IMR-90 (cell line): ENCODE measurements around the gene YKT6. TPM values are rescaled to one million over a fixed set of nuclear protein-coding genes. Genes with fewer than 3 reads are reported as not detected.

Source experiments
- ATAC-seq: fragments of 200-7000 bp; cut with Tn5 transposase; 2 replicates; pipeline ENCODE4 v1.9.1; 2020; ENCODE audit warnings: low read depth, mild to moderate bottlenecking, moderate library complexity
- BruUV-seq: library from RNA; stranded (reverse); fragments of 400-500 nt; replicated peaks from 2 replicates; lab custom pipeline; 2021; lab: Mats Ljungman, UMichigan
- CTCF ChIA-PET: fragments of 300-600 bp; formaldehyde crosslinking; extraction: SDS; loops from one replicate; lab custom pipeline; 2021; ENCODE audit warnings: antibody characterized with exemption; lab: Yijun Ruan, JAX
- POLR2A ChIA-PET: fragments of 300-600 bp; sonication (Branson Sonifier 250); formaldehyde crosslinking; loops from one replicate; lab custom pipeline; 2022; ENCODE audit warnings: antibody characterized with exemption; ENCODE audit not compliant: unreplicated experiment; lab: Charles Lee
- DNase-seq: peaks from one replicate; pipeline ENCODE4 v3.0.0; 2013
- H2AFZ ChIP-seq: replicated peaks from 2 replicates; pipeline ENCODE3; 2013; ENCODE audit warnings: low read length, mild to moderate bottlenecking; ENCODE audit not compliant: poor library complexity
- H2AK5ac ChIP-seq: 2 replicates; pipeline ENCODE4 v1.6.1; 2013; ENCODE audit warnings: low read depth, low read length, inconsistent platforms
- H2AK9ac ChIP-seq: replicated peaks from 2 replicates; pipeline ENCODE3; 2013; ENCODE audit warnings: mild to moderate bottlenecking, low read depth, low read length, moderate library complexity; ENCODE audit not compliant: poor library complexity
- H2BK120ac ChIP-seq: 2 replicates; pipeline ENCODE4 v1.6.1; 2013; ENCODE audit warnings: low read depth, low read length, inconsistent platforms
- H2BK15ac ChIP-seq: 3 replicates; pipeline ENCODE4 v1.6.1; 2013; ENCODE audit warnings: low read depth, low read length, inconsistent platforms
- H2BK20ac ChIP-seq: 2 replicates; pipeline ENCODE4 v1.6.1; 2013; ENCODE audit warnings: low read depth, mild to moderate bottlenecking, inconsistent platforms, low read length, moderate library complexity
- H2BK5ac ChIP-seq: 2 replicates; pipeline ENCODE4 v1.6.1; 2013; ENCODE audit warnings: mild to moderate bottlenecking, low read depth, low read length, inconsistent platforms; ENCODE audit not compliant: poor library complexity, severe bottlenecking
- H3K14ac ChIP-seq: replicated peaks from 2 replicates; pipeline ENCODE4 v1.6.1; 2013; ENCODE audit warnings: low read depth, low read length, inconsistent platforms
- H3K18ac ChIP-seq: 2 replicates; pipeline ENCODE4 v1.6.1; 2013; ENCODE audit warnings: low read depth, low read length, control low read depth
- H3K23ac ChIP-seq: 2 replicates; pipeline ENCODE4 v1.6.1; 2013; ENCODE audit warnings: low read depth, low read length, inconsistent platforms
- H3K27ac ChIP-seq: 2 replicates; pipeline ENCODE4 v1.5.1; 2013; ENCODE audit warnings: mild to moderate bottlenecking, control low read depth, low read length; ENCODE audit not compliant: insufficient read depth
- H3K27me3 ChIP-seq: 2 replicates; pipeline ENCODE4 v1.6.1; 2013; ENCODE audit warnings: low read length; ENCODE audit not compliant: control insufficient read depth, insufficient read depth
- H3K36me3 ChIP-seq: 2 replicates; pipeline ENCODE4 v1.6.1; 2013; ENCODE audit warnings: low read length, mixed read lengths; ENCODE audit not compliant: control insufficient read depth, insufficient read depth
- H3K4ac ChIP-seq: 2 replicates; pipeline ENCODE4 v1.6.1; 2013; ENCODE audit warnings: low read depth, low read length, inconsistent platforms
- H3K4me1 ChIP-seq: 2 replicates; pipeline ENCODE4 v1.6.1; 2013; ENCODE audit warnings: low read length, mixed read lengths; ENCODE audit not compliant: control insufficient read depth, insufficient read depth
- H3K4me2 ChIP-seq: 2 replicates; pipeline ENCODE4 v1.6.1; 2013; ENCODE audit warnings: low read depth, mild to moderate bottlenecking, control low read depth, low read length, moderate library complexity
- H3K4me3 ChIP-seq: 2 replicates; pipeline ENCODE4 v1.5.1; 2013; ENCODE audit warnings: low read depth, mild to moderate bottlenecking, control low read depth, low read length, moderate library complexity; ENCODE audit not compliant: insufficient read depth
- H3K56ac ChIP-seq: 2 replicates; pipeline ENCODE4 v1.6.1; 2013; ENCODE audit warnings: low read length, inconsistent platforms; ENCODE audit not compliant: insufficient read depth; ENCODE audit errors: extremely low read depth
- H3K79me1 ChIP-seq, 2 experiments: 2 replicates each; pipeline ENCODE4 v1.6.1; 2013; ENCODE audit warnings: low read length in 2 of 2, inconsistent platforms in 1 of 2, low read depth in 1 of 2
- H3K9ac ChIP-seq: 2 replicates; pipeline ENCODE4 v1.6.1; 2013; ENCODE audit warnings: low read depth, low read length, control low read depth
- H3K9me1 ChIP-seq: 2 replicates; pipeline ENCODE4 v1.6.1; 2013; ENCODE audit warnings: low read length, inconsistent platforms; ENCODE audit not compliant: insufficient read depth
- H3K9me3 ChIP-seq: 2 replicates; pipeline ENCODE4 v1.6.1; 2013; ENCODE audit warnings: low read length; ENCODE audit not compliant: control insufficient read depth, insufficient read depth
- H4K20me1 ChIP-seq: 2 replicates; pipeline ENCODE4 v1.6.1; 2013; ENCODE audit warnings: low read length, inconsistent platforms; ENCODE audit not compliant: insufficient read depth
- H4K5ac ChIP-seq: 2 replicates; pipeline ENCODE4 v1.6.1; 2013; ENCODE audit warnings: mild to moderate bottlenecking, low read depth, low read length, control low read depth
- H4K8ac ChIP-seq, 2 experiments: 2 replicates each; pipeline ENCODE4 v1.6.1; 2013; ENCODE audit warnings: low read depth in 2 of 2, low read length in 2 of 2, control low read depth in 1 of 2, inconsistent platforms in 1 of 2
- H4K91ac ChIP-seq: 2 replicates; pipeline ENCODE4 v1.6.1; 2013; ENCODE audit warnings: low read depth, low read length, inconsistent platforms; ENCODE audit not compliant: insufficient read depth
- BHLHE40 ChIP-seq: fragments of 150-350 bp; IDR thresholded peaks from 2 replicates; pipeline ENCODE4 v1.6.1; 2016; ENCODE audit warnings: mild to moderate bottlenecking, low read depth, low read length
- CEBPB ChIP-seq: IDR thresholded peaks from 2 replicates; pipeline ENCODE4 v1.6.1; 2012; ENCODE audit warnings: low read depth, low read length, improper control_type of control experiment
- CHD1 ChIP-seq: IDR thresholded peaks from 2 replicates; pipeline ENCODE4 v1.6.1; 2012; ENCODE audit warnings: low read depth, low read length, improper control_type of control experiment
- FOS ChIP-seq: fragments of 150-350 bp; IDR thresholded peaks from 2 replicates; pipeline ENCODE4 v1.6.1; 2016; ENCODE audit warnings: low read depth, low read length
- MAFK ChIP-seq: IDR thresholded peaks from 2 replicates; pipeline ENCODE4 v1.6.1; 2012; ENCODE audit warnings: low read depth, low read length, improper control_type of control experiment
- MAZ ChIP-seq: IDR thresholded peaks from 2 replicates; pipeline ENCODE4 v1.6.1; 2012; ENCODE audit warnings: low read depth, mild to moderate bottlenecking, low read length, improper control_type of control experiment, moderate library complexity, borderline replicate concordance
- NFE2L2 ChIP-seq: fragments of 150-350 bp; IDR thresholded peaks from 2 replicates; pipeline ENCODE4 v1.6.1; 2016; ENCODE audit warnings: low read depth, mild to moderate bottlenecking, low read length
- SMC3 ChIP-seq: fragments of 150-350 bp; IDR thresholded peaks from 2 replicates; pipeline ENCODE4 v1.6.1; 2016; ENCODE audit warnings: low read depth, mild to moderate bottlenecking, antibody characterized with exemption, low read length, moderate library complexity
- WGBS, 2 experiments: methylation state at CpG; one replicate each; pipeline versions ENCODE4 v1.1.5 to v1.1.7; 2013; ENCODE audit warnings: missing lambda C conversion rate in 2 of 2; ENCODE audit not compliant: insufficient read length in 1 of 2; ENCODE audit errors: extremely low coverage in 2 of 2; 5-methylcytosine and 5-hydroxymethylcytosine counted together
- dilution Hi-C: fragments of 300-500 bp; cut with HindIII; formaldehyde crosslinking; loops from one replicate; pipeline ENCODE4 v1.14.3; 2018; ENCODE audit warnings: low sequenced_read_pairs; ENCODE audit not compliant: unreplicated experiment
- in situ Hi-C: fragments of 300-500 bp; cut with MboI; formaldehyde crosslinking; loops from 3 replicates; pipeline ENCODE4 v1.14.3; 2019; ENCODE audit warnings: low sequenced_read_pairs, inconsistent platforms, mixed read lengths
- intact Hi-C: fragments of 100-400 bp; cut with micrococcal nuclease; formaldehyde crosslinking; loops from 2 replicates; pipeline ENCODE4 v1.10.0; 2022
- polyA plus RNA-seq, 3 experiments: library from polyadenylated mRNA; depleted of rRNA; stranded (reverse); fragments of >200 nt; gene quantifications; 2 replicates each; pipeline ENCODE4 v1.2.3, GENCODE V29; 2012; ENCODE audit warnings: low replicate concordance in 1 of 3
- total RNA-seq: library from RNA; depleted of rRNA; stranded (reverse); fragments of >200 nt; gene quantifications from 2 replicates; pipeline ENCODE4 v1.2.3, GENCODE V29; 2012
- TF ChIP-seq, protein P1 (sequence below): fragments of 150-350 bp; IDR thresholded peaks from 2 replicates; pipeline ENCODE4 v1.6.1; 2016; ENCODE audit warnings: low read depth, mild to moderate bottlenecking, low read length, moderate library complexity, borderline replicate concordance
- TF ChIP-seq, protein P2 (sequence below): conservative IDR thresholded peaks from 2 replicates; pipeline ENCODE4 v1.5.1; 2012; ENCODE audit warnings: mild to moderate bottlenecking, low read depth, low read length, improper control_type of control experiment

The YKT6 gene
- total and polyA plus RNA-seq, 2 of the 4 experiments (the other 2 are of a cell fraction) = 115 to 120 TPM

DNA sequence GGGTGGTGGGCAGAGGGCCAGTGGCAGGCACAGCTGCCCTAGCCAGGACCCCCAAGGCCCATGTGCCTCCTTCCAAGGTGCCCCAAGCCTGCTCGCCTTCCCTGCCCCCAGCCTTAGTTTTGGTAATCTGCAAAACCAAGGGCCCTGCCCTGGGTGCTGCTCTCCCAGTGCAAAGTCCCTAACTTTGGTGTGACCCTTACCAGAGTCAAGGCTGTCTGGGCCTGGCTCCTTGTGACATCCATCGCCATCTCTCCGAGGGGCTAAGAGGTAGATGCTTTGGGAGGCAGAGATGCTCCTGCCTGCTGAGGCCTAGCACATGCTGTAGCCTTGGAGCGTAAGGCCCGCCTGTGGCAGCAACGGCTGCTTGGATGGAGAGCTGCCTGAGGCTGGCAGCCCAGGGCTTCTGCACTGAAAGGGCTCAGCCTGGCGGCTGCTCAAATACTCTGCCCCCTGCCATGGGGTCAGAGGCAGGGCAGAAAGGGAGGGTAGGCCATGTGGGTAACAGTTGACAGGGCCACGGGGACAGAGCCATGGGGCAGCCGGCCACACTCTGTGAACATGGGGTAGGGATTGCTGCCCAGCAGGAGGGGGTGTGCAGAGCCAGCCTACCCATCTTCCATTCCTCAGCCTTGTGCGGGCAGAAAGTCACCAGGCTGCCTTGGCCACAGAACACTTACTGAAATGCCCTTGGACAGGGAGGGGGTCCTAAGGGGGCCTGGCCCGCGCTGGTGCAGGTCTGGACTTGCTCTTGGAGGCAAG is 41.7 kb upstream of the YKT6 start:
- Histone ChIP-seq H3K9ac (no peak overlapping the region), H3K9me1 (peaks cover 7% of the 10 kb centered on the region; the same call in 1 of the 2 replicates), H3K56ac (no peak overlapping the region), H3K27ac (no peak overlapping the region), H2BK120ac (no peak overlapping the region), H3K18ac (no peak overlapping the region), H3K79me1 (no peaks in the 10 kb centered on the region), H4K5ac (no peak overlapping the region), H2AK9ac (no peak overlapping the region), H4K8ac (no peak overlapping the region), H3K9me3 (no peaks in the 10 kb centered on the region), H3K4me2 (no peak overlapping the region), H4K20me1 (no peaks in the 10 kb centered on the region), H3K23ac (no peak overlapping the region), H3K4me3 (no peak overlapping the region), H3K4ac (no peak overlapping the region), H2AFZ (peak overlapping the region; percentile 8), H2AK5ac (no peak overlapping the region), H2BK5ac (no peak overlapping the region), H3K36me3 (no peaks in the 10 kb centered on the region), H4K91ac (no peak overlapping the region), H3K4me1 (peaks cover 8% of the 10 kb centered on the region), H3K14ac (no peak overlapping the region), H3K27me3 (peaks cover 6% of the 10 kb centered on the region; the same call in 1 of the 2 replicates), H2BK20ac (no peak overlapping the region), H2BK15ac (no peak overlapping the region)
- ChIA-PET CTCF (no interaction called here), POLR2A (no interaction called here)
- no TSS peak for BruUV-seq
- in situ Hi-C loops = no loop called here
- 88% methylated on average over 5 of the region's 12 CpGs; no CpG with 5 or more reads in 1 of the 2 experiments for WGBS, 2 experiments
- ATAC-seq (no peak), DNase-seq (no peak)
- no peak for TF ChIP-seq MAFK
- no peak for TF ChIP-seq MAZ
- TF ChIP-seq SMC3 = no peak
- no peak for TF ChIP-seq FOS
- TF ChIP-seq CEBPB = no peak
- no peak for TF ChIP-seq CHD1
- TF ChIP-seq, protein P1, sequence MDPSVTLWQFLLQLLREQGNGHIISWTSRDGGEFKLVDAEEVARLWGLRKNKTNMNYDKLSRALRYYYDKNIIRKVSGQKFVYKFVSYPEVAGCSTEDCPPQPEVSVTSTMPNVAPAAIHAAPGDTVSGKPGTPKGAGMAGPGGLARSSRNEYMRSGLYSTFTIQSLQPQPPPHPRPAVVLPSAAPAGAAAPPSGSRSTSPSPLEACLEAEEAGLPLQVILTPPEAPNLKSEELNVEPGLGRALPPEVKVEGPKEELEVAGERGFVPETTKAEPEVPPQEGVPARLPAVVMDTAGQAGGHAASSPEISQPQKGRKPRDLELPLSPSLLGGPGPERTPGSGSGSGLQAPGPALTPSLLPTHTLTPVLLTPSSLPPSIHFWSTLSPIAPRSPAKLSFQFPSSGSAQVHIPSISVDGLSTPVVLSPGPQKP = no peak
- TF ChIP-seq, protein P2, sequence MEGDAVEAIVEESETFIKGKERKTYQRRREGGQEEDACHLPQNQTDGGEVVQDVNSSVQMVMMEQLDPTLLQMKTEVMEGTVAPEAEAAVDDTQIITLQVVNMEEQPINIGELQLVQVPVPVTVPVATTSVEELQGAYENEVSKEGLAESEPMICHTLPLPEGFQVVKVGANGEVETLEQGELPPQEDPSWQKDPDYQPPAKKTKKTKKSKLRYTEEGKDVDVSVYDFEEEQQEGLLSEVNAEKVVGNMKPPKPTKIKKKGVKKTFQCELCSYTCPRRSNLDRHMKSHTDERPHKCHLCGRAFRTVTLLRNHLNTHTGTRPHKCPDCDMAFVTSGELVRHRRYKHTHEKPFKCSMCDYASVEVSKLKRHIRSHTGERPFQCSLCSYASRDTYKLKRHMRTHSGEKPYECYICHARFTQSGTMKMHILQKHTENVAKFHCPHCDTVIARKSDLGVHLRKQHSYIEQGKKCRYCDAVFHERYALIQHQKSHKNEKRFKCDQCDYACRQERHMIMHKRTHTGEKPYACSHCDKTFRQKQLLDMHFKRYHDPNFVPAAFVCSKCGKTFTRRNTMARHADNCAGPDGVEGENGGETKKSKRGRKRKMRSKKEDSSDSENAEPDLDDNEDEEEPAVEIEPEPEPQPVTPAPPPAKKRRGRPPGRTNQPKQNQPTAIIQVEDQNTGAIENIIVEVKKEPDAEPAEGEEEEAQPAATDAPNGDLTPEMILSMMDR = no peak
- no peak for TF ChIP-seq BHLHE40
- no peak for TF ChIP-seq NFE2L2
- intact Hi-C loops = no loop called here
- dilution Hi-C loops = no loop called here
